Fibroblast of villous mesenchyme (primary cell): ENCODE data around the gene ACVR1. TPM values are rescaled to one million over a fixed set of nuclear protein-coding genes. Genes with fewer than 3 reads are reported as not detected.

ENCODE experiments used
- DNase-seq: peaks from one replicate; pipeline ENCODE4 v3.0.0-alpha.2; 2010; ENCODE audit warnings: low read depth
- H3K4me3 ChIP-seq: 2 replicates; pipeline ENCODE4 v1.5.1; 2011; ENCODE audit warnings: low read depth, mild to moderate bottlenecking, low read length
- total RNA-seq: library from RNA; depleted of rRNA; stranded (reverse); fragments of >200 nt; gene quantifications from 2 replicates; pipeline ENCODE4 v1.2.3, GENCODE V29; 2012
- TF ChIP-seq, protein P1 (sequence below): IDR thresholded peaks from 2 replicates; pipeline ENCODE4 v1.5.1; 2012; ENCODE audit warnings: low read depth, mild to moderate bottlenecking, low read length; ENCODE audit not compliant: insufficient read depth

Gene ACVR1
- total RNA-seq, 1 donor = 44.9 TPM

GRCh38 chr2:157866202-157866601 lies 9.9 kb downstream of the ACVR1 start:
- peak; percentile 8 for DNase-seq
- no peak overlapping the region for H3K4me3 ChIP-seq
- TF ChIP-seq, protein P1, sequence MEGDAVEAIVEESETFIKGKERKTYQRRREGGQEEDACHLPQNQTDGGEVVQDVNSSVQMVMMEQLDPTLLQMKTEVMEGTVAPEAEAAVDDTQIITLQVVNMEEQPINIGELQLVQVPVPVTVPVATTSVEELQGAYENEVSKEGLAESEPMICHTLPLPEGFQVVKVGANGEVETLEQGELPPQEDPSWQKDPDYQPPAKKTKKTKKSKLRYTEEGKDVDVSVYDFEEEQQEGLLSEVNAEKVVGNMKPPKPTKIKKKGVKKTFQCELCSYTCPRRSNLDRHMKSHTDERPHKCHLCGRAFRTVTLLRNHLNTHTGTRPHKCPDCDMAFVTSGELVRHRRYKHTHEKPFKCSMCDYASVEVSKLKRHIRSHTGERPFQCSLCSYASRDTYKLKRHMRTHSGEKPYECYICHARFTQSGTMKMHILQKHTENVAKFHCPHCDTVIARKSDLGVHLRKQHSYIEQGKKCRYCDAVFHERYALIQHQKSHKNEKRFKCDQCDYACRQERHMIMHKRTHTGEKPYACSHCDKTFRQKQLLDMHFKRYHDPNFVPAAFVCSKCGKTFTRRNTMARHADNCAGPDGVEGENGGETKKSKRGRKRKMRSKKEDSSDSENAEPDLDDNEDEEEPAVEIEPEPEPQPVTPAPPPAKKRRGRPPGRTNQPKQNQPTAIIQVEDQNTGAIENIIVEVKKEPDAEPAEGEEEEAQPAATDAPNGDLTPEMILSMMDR = no peak

DNA sequence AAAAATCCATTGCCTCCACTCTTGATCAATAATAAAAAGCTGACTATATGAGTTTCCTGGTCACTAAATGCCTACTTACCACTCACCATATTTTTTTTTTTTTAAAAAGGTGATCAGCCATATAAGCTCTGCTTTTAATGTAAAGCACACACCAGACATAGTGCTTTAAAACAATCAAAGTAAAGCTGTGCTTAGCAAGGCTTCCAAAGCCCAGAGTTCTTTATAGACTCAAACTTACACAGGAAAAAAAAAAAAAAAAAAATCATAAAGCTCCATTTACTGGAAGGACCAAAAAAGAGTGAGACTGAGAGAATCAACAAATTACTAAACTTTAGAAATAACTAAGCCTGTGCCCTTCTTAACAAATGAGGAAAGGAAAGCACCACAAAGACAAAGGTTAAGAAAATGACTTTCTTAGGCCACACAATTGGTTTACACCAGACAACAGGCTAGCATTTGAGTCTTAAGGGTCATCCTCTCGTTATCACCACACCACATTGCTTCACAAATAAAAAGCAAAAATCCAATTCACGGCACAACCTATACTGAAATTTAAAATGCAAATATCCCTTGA lies 11.2 kb downstream of the ACVR1 start:
- no peak for DNase-seq
- H3K4me3 ChIP-seq = no peak overlapping the region
- TF ChIP-seq, protein P1 = no peak

- no peak for DNase-seq
- H3K4me3 ChIP-seq = no peak overlapping the region
- TF ChIP-seq, protein P1 = no peak
Measured at GRCh38 chr2:157858846-157859245, 17.3 kb downstream of the ACVR1 start.

DNA sequence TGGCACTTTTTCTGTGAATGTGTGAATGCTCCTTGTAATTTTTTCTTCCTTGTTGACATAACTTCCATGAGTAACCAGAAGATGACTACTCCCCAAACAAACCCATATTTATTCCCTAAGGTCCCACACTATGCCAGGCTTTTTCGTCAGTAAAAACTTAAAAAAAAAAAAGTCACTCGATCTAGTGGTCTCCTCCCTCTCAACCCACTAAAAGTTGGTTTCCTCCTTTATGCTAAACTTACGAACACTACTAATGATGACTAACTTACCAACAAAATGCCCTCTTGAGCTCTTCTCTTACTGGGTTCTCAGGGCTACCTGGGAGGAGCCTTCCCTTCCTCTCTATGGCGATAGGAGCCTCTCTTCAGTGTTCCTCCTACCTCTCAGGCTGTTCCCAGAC lies 18.2 kb downstream of the ACVR1 start:
- DNase-seq = peak; percentile 45
- TF ChIP-seq, protein P1 = no peak
- H3K4me3 ChIP-seq = no peak overlapping the region

GRCh38 chr2:157856187-157856515 lies 20.0 kb downstream of the ACVR1 start:
- TF ChIP-seq, protein P1 = no peak
- no peak overlapping the region for H3K4me3 ChIP-seq
- peak; percentile 19 for DNase-seq

GRCh38 chr2:157853820-157854219 lies 22.3 kb downstream of the ACVR1 start:
- no peak overlapping the region for H3K4me3 ChIP-seq
- TF ChIP-seq, protein P1 = no peak
- no peak for DNase-seq

DNA sequence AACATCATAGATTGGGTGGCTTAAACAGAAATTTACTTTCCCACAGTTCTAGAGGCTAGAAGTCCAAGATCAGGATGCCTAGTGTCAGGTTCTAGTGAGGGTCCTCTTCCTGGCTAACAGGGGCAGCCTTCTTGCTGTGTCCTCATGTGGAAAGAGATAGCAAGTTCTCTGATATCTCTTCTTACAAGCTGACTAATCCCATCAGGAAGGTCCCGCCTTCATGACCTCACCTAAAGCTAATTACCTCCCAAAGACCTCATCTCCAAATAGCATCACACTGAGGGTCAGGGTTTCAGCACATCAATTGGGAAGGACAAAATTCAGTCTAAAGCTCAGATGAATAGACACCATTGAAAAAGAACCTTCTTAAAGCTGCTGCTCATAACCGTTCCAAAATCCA lies 22.9 kb downstream of the ACVR1 start:
- TF ChIP-seq, protein P1 = no peak
- H3K4me3 ChIP-seq = no peak overlapping the region
- DNase-seq = no peak
